Muscle of leg (tissue), 11 donors: ENCODE measurements around the gene PSME2. TPM values are rescaled to one million over a fixed set of nuclear protein-coding genes. Genes with fewer than 3 reads are reported as not detected.
A peak's percentile ranks its signal among the peaks of the same experiment; 100 is the strongest.

Source experiments
- DNase-seq: peaks from one replicate; pipeline ENCODE4 v3.0.0; 2013
- H3K27ac ChIP-seq: one replicate; pipeline ENCODE4 v1.5.1; 2013; ENCODE audit warnings: mild to moderate bottlenecking, low read length, control low read depth
- H3K27me3 ChIP-seq: one replicate; pipeline ENCODE4 v1.6.1; 2013; ENCODE audit warnings: low read length; ENCODE audit not compliant: control insufficient read depth, insufficient read depth
- H3K36me3 ChIP-seq: one replicate; pipeline ENCODE4 v1.6.1; 2013; ENCODE audit warnings: low read length; ENCODE audit not compliant: control insufficient read depth, insufficient read depth
- H3K4me1 ChIP-seq: one replicate; pipeline ENCODE4 v1.6.1; 2013; ENCODE audit warnings: low read length; ENCODE audit not compliant: control insufficient read depth, insufficient read depth
- H3K4me3 ChIP-seq: one replicate; pipeline ENCODE4 v1.5.1; 2013; ENCODE audit warnings: low read length, control low read depth
- H3K9me3 ChIP-seq: replicated peaks from 2 replicates; pipeline ENCODE4 v1.6.1; 2013; ENCODE audit warnings: low read depth, low read length; ENCODE audit not compliant: control insufficient read depth
- WGBS: methylation state at CpG from one replicate; pipeline ENCODE4 v1.1.5; 2013; ENCODE audit warnings: missing lambda C conversion rate; ENCODE audit not compliant: insufficient coverage; 5-methylcytosine and 5-hydroxymethylcytosine counted together
- polyA plus RNA-seq, 8 donors: library from polyadenylated mRNA; unstranded; fragments of 120-200 nt; gene quantifications; one replicate each; pipeline versions ENCODE4 v1.2.1 to v1.2.3, GENCODE V29; 2013; ENCODE audit warnings: inconsistent platforms in 1 of 8, low replicate concordance in 1 of 8; ENCODE audit not compliant: insufficient read length in 8 of 8, insufficient read depth in 1 of 8
- total RNA-seq: library from RNA; stranded (reverse); fragments of 120-200 nt; gene quantifications from one replicate; pipeline ENCODE4 v1.2.4, GENCODE V29; 2013

PSME2 gene
- total and polyA plus RNA-seq, 9 donors, result 82.8 to 100 (median 94.6) TPM

GRCh38 chr14:24151404-24152080, 5.1 kb upstream of the PSME2 start:
- 89% methylated on average over 8 of the region's 16 CpGs for WGBS
- peaks cover 10% of the 10 kb centered on the region for H3K4me1 ChIP-seq
- peaks cover 68% of the 10 kb centered on the region for H3K36me3 ChIP-seq
- H3K9me3 ChIP-seq, result no peaks in the 10 kb centered on the region
- no peak overlapping the region for H3K4me3 ChIP-seq
- no peaks in the 10 kb centered on the region for H3K27me3 ChIP-seq
- DNase-seq, result no peak
- H3K27ac ChIP-seq, result no peak overlapping the region

GRCh38 chr14:24150993-24151392, 4.6 kb upstream of the PSME2 start:
- no peak overlapping the region for H3K4me3 ChIP-seq
- H3K4me1 ChIP-seq, result peaks cover 13% of the 10 kb centered on the region
- no peak for DNase-seq
- H3K27ac ChIP-seq, result no peak overlapping the region
- WGBS, result 87% methylated on average over 7 of the region's 9 CpGs
- no peaks in the 10 kb centered on the region for H3K9me3 ChIP-seq
- no peaks in the 10 kb centered on the region for H3K27me3 ChIP-seq
- peaks cover 64% of the 10 kb centered on the region for H3K36me3 ChIP-seq

- no peak for DNase-seq
- H3K36me3 ChIP-seq, result peaks cover 60% of the 10 kb centered on the region
- no peak overlapping the region for H3K27ac ChIP-seq
- H3K4me3 ChIP-seq, result no peak overlapping the region
- WGBS, result 83% methylated on average over 7 of the region's 9 CpGs
- no peaks in the 10 kb centered on the region for H3K9me3 ChIP-seq
- H3K4me1 ChIP-seq, result peaks cover 17% of the 10 kb centered on the region
- no peaks in the 10 kb centered on the region for H3K27me3 ChIP-seq
Measured at GRCh38 chr14:24150567-24150966, 4.2 kb upstream of the PSME2 start.

- Histone ChIP-seq H3K27ac (no peak overlapping the region), H3K4me3 (no peak overlapping the region), H3K4me1 (peaks cover 22% of the 10 kb centered on the region), H3K36me3 (peaks cover 60% of the 10 kb centered on the region), H3K27me3 (no peaks in the 10 kb centered on the region), H3K9me3 (no peaks in the 10 kb centered on the region)
- no peak for DNase-seq
- 92% methylated on average over 9 of the region's 9 CpGs for WGBS
Measured at GRCh38 chr14:24150061-24150460, 3.7 kb upstream of the PSME2 start.

GRCh38 chr14:24149302-24149969, 3.0 kb upstream of the PSME2 start:
- H3K27me3 ChIP-seq, result no peaks in the 10 kb centered on the region
- peaks cover 25% of the 10 kb centered on the region for H3K4me1 ChIP-seq
- peaks cover 59% of the 10 kb centered on the region for H3K36me3 ChIP-seq
- H3K9me3 ChIP-seq, result no peaks in the 10 kb centered on the region
- DNase-seq, result peak; percentile 1
- H3K27ac ChIP-seq, result no peak overlapping the region
- H3K4me3 ChIP-seq, result no peak overlapping the region
- WGBS, result 95% methylated on average over 3 of the region's 3 CpGs

- peak overlapping the region; percentile 63 for H3K4me3 ChIP-seq
- no peaks in the 10 kb centered on the region for H3K9me3 ChIP-seq
- peaks cover 25% of the 10 kb centered on the region for H3K4me1 ChIP-seq
- peak overlapping the region; percentile 57 for H3K27ac ChIP-seq
- H3K27me3 ChIP-seq, result no peaks in the 10 kb centered on the region
- 7% methylated on average over 23 of the region's 29 CpGs for WGBS
- peaks cover 68% of the 10 kb centered on the region for H3K36me3 ChIP-seq
- DNase-seq, result no peak
Measured at GRCh38 chr14:24147761-24148428, 1.5 kb upstream of the PSME2 start.

GRCh38 chr14:24146978-24147760, 759 bp upstream of the PSME2 start, which contains the start of gene RNF31:
RNF31 (plus strand) TSS chr14:24147498; CDS start chr14:24147699, 201 bp downstream.
- H3K27me3 ChIP-seq, result no peaks in the 10 kb centered on the region
- WGBS, result under 1% methylated on average over 55 of the region's 57 CpGs
- DNase-seq, result peak; percentile 100
- H3K4me1 ChIP-seq, result peaks cover 27% of the 10 kb centered on the region
- H3K27ac ChIP-seq, result peak within 1 kb of the TSS; percentile 97
- H3K36me3 ChIP-seq, result peaks cover 63% of the 10 kb centered on the region
- no peaks in the 10 kb centered on the region for H3K9me3 ChIP-seq
- peak within 1 kb of the TSS; percentile 63 for H3K4me3 ChIP-seq

GRCh38 chr14:24145690-24146452, 539 bp downstream of the PSME2 start:
- no peaks in the 10 kb centered on the region for H3K27me3 ChIP-seq
- peak overlapping the region; percentile 97 for H3K27ac ChIP-seq
- no peak for DNase-seq
- no peaks in the 10 kb centered on the region for H3K9me3 ChIP-seq
- peaks cover 51% of the 10 kb centered on the region for H3K36me3 ChIP-seq
- WGBS, result 40% methylated on average over 1 of the region's 9 CpGs
- peak overlapping the region; percentile 63 for H3K4me3 ChIP-seq
- H3K4me1 ChIP-seq, result peaks cover 32% of the 10 kb centered on the region

GRCh38 chr14:24145219-24145618, 1.2 kb downstream of the PSME2 start:
- no peak for DNase-seq
- Histone ChIP-seq H3K36me3 (peaks cover 44% of the 10 kb centered on the region), H3K4me1 (peaks cover 38% of the 10 kb centered on the region), H3K9me3 (no peaks in the 10 kb centered on the region), H3K27ac (no peak overlapping the region), H3K27me3 (no peaks in the 10 kb centered on the region), H3K4me3 (no peak overlapping the region)
- no CpG with 5 or more reads among the region's 2 CpGs for WGBS
